Endothelial cell of umbilical vein (primary cell): ENCODE measurements around the gene ZNF628. TPM values are rescaled to one million over a fixed set of nuclear protein-coding genes. Genes with fewer than 3 reads are reported as not detected.

ENCODE experiments used
- BruUV-seq: library from RNA; stranded (reverse); fragments of 400-500 nt; replicated peaks from 2 replicates; lab custom pipeline; 2021; lab: Mats Ljungman, UMichigan
- CTCF ChIA-PET: fragments of 300-600, 350-600 bp; sonication (Branson Sonifier 250); formaldehyde crosslinking; loops from one replicate; lab custom pipeline; 2021; ENCODE audit warnings: antibody characterized with exemption, inconsistent platforms; lab: Charles Lee
- POLR2A ChIA-PET: fragments of 300-600, 350-600 bp; sonication (Branson Sonifier 250); formaldehyde crosslinking; loops from one replicate; lab custom pipeline; 2021; ENCODE audit warnings: antibody characterized with exemption, inconsistent platforms; lab: Charles Lee
- DNase-seq: peaks from one replicate; pipeline ENCODE4 v3.0.0-alpha.2; 2011; ENCODE audit warnings: low read depth, low spot score
- FAIRE-seq: peaks from 2 replicates; lab custom pipeline; 2011; peaks lifted over from hg19 to GRCh38; lab: Jason Lieb, UNC
- H2AFZ ChIP-seq: 2 replicates; pipeline ENCODE4 v1.6.0; 2012; ENCODE audit warnings: low read depth, low read length, control low read depth, inconsistent platforms
- H3K27ac ChIP-seq: 2 replicates; pipeline ENCODE4 v1.5.1; 2011; ENCODE audit warnings: low read depth, mild to moderate bottlenecking, control low read depth, low read length, moderate library complexity; ENCODE audit not compliant: insufficient read depth
- H3K27me3 ChIP-seq, 2 experiments: 2 replicates each; pipeline versions ENCODE4 v1.6.0 to v1.6.1; 2011; ENCODE audit warnings: low read length in 2 of 2, mixed read lengths in 1 of 2; ENCODE audit not compliant: control insufficient read depth in 2 of 2, insufficient read depth in 2 of 2
- H3K36me3 ChIP-seq, 2 experiments: 2 replicates in 1 of 2; 3 replicates in 1 of 2; pipeline ENCODE4 v1.5.1; 2011; ENCODE audit warnings: low read length in 2 of 2, mild to moderate bottlenecking in 1 of 2, moderate library complexity in 1 of 2; ENCODE audit not compliant: control insufficient read depth in 2 of 2, insufficient read depth in 2 of 2; ENCODE audit errors: extremely low read depth in 1 of 2
- H3K4me1 ChIP-seq: 3 replicates; pipeline ENCODE4 v1.5.1; 2011; ENCODE audit warnings: mild to moderate bottlenecking, low read length; ENCODE audit not compliant: control insufficient read depth, insufficient read depth; ENCODE audit errors: extremely low read depth
- H3K4me2 ChIP-seq: 2 replicates; pipeline ENCODE4 v1.6.1; 2011; ENCODE audit warnings: low read length, control low read depth, mixed read lengths; ENCODE audit not compliant: insufficient read depth
- H3K4me3 ChIP-seq, 3 experiments: fragments of 200-600 bp in 1 of 3; sonication (generic), shearing (Covaris generic) in 1 of 3; replicated peaks in 1 of 3; 2 replicates each; pipeline ENCODE4 v1.5.1; 2011 to 2016; ENCODE audit warnings: control low read depth in 3 of 3, low read length in 3 of 3, mild to moderate bottlenecking in 2 of 3, inconsistent platforms in 1 of 3, low read depth in 1 of 3, moderate library complexity in 1 of 3; ENCODE audit not compliant: insufficient read depth in 1 of 3
- H3K79me2 ChIP-seq: 2 replicates; pipeline ENCODE4 v1.6.0; 2012; ENCODE audit warnings: low read length, inconsistent platforms; ENCODE audit not compliant: control insufficient read depth, insufficient read depth
- H3K9ac ChIP-seq: replicated peaks from 2 replicates; pipeline ENCODE3; 2011; ENCODE audit warnings: low read length, control low read depth; ENCODE audit not compliant: insufficient read depth; ENCODE audit errors: extremely low read depth
- H3K9me1 ChIP-seq: replicated peaks from 3 replicates; pipeline ENCODE4 v1.6.0; 2011; ENCODE audit warnings: mild to moderate bottlenecking, low read length; ENCODE audit not compliant: control insufficient read depth, insufficient read depth; ENCODE audit errors: extremely low read depth
- H3K9me3 ChIP-seq: replicated peaks from 2 replicates; pipeline ENCODE4 v1.5.1; 2012; ENCODE audit warnings: low read length, inconsistent platforms; ENCODE audit not compliant: control insufficient read depth, insufficient read depth
- H4K20me1 ChIP-seq: replicated peaks from 2 replicates; pipeline ENCODE3; 2011; ENCODE audit warnings: mild to moderate bottlenecking, low read length; ENCODE audit not compliant: control insufficient read depth, insufficient read depth; ENCODE audit errors: extremely low read depth
- CTCF ChIP-seq, 2 donors: IDR thresholded peaks; 1 replicate in 1 of 2; 2 replicates in 1 of 2; pipeline ENCODE4 v1.5.1; 2011; ENCODE audit warnings: low read length in 2 of 2, mild to moderate bottlenecking in 2 of 2, moderate library complexity in 2 of 2, control low read depth in 1 of 2, inconsistent platforms in 1 of 2, low read depth in 1 of 2; ENCODE audit not compliant: insufficient read depth in 1 of 2; ENCODE audit errors: extremely low read depth in 1 of 2
- JUN ChIP-seq: IDR thresholded peaks from 2 replicates; pipeline ENCODE4 v1.6.1; 2011; ENCODE audit warnings: borderline replicate concordance, low read depth; ENCODE audit not compliant: insufficient read length, insufficient read depth
- MAX ChIP-seq: IDR thresholded peaks from 2 replicates; pipeline ENCODE4 v1.6.1; 2011; ENCODE audit not compliant: insufficient read depth, insufficient read length
- POLR2AphosphoS5 ChIP-seq: IDR thresholded peaks from 2 replicates; pipeline ENCODE4 v1.6.1; 2012; ENCODE audit warnings: low read depth, mild to moderate bottlenecking, control low read depth, low read length, moderate library complexity; ENCODE audit not compliant: insufficient read depth
- dilution Hi-C: fragments of 300-500 bp; cut with MboI; formaldehyde crosslinking; loops from one replicate; pipeline ENCODE4 v1.15.0; 2019; ENCODE audit warnings: low sequenced_read_pairs; ENCODE audit not compliant: extremely low pct_ligation_motif_present
- intact Hi-C: fragments of 100-400 bp; cut with micrococcal nuclease; formaldehyde crosslinking; loops from one replicate; pipeline ENCODE4 v1.10.0; 2022
- polyA plus RNA-seq, 4 experiments: library from polyadenylated mRNA; depleted of rRNA in 3 of 4; stranded (reverse) in 3 of 4; unstranded in 1 of 4; fragments of >200 nt; gene quantifications; 2 replicates each; pipeline versions ENCODE4 v1.2.1 to v1.2.3, GENCODE V29; 2011 to 2012; ENCODE audit warnings: missing spikeins in 1 of 4
- total RNA-seq: library from RNA; stranded (reverse); gene quantifications from 2 replicates; pipeline ENCODE4 v1.2.3, GENCODE V29; 2021

ZNF628 gene
- total and polyA plus RNA-seq, 2 donors (not counting 3 experiments of a cell fraction or from before 2014, with no cell fraction given) = 2.0 to 10.4 TPM

GRCh38 chr19:55503502-55504251, 27.3 kb downstream of the ZNF628 start:
- peak overlapping the region in 1 of 3 experiments; percentile 26 for H3K4me3 ChIP-seq
- no peak overlapping the region for H3K9ac ChIP-seq
- FAIRE-seq (peak; percentile 87), DNase-seq (peak; percentile 95)
- peak overlapping the region; percentile 89 for H2AFZ ChIP-seq
- H4K20me1 ChIP-seq = no peaks in the 10 kb centered on the region
- intact Hi-C loops = loop anchor here (1.0 to 2.0 kb wide), 6 partner anchors 16 to 362 kb away; no protein-coding TSS in a partner anchor
- no peaks in the 10 kb centered on the region for H3K36me3 ChIP-seq
- no peak overlapping the region for H3K27ac ChIP-seq
- dilution Hi-C loops = no loop called here
- POLR2A ChIA-PET = interaction anchor here (0.7 to 1.4 kb wide), 3 partner anchors 15 to 36 kb away, joined by 3 to 7 read pairs (median 5); partner anchors contain the start of gene ZNF628
- H3K4me2 ChIP-seq = no peak overlapping the region
- H3K79me2 ChIP-seq = no peaks in the 10 kb centered on the region
- CTCF ChIA-PET = interaction anchor here (0.5 to 5.4 kb wide), 58 partner anchors 9 to 1944 kb away, joined by 3 to 298 read pairs (median 4); partner anchors contain the start of genes FIZ1, HSPBP1, ISOC2 and KMT5C
- H3K4me1 ChIP-seq = no peaks in the 10 kb centered on the region
- no peaks in the 10 kb centered on the region for H3K9me1 ChIP-seq
- no peaks in the 10 kb centered on the region for H3K27me3 ChIP-seq
- H3K9me3 ChIP-seq = no peaks in the 10 kb centered on the region
- BruUV-seq = no TSS peak
- TF ChIP-seq POLR2AphosphoS5 = no peak
- TF ChIP-seq JUN = no peak
- peak; percentile 83 for TF ChIP-seq MAX
- peak; percentile 96 to 98 for TF ChIP-seq CTCF (IDR thresholded peaks at IDR 0.05; ENCODE audit: extremely low read depth in 1 of 2, insufficient read depth in 1 of 2, low read depth in 1 of 2, low read length in 2 of 2)
